ENCODE results near the gene CDK5RAP2.
"Not testable (repeated sequence)": the region's sequence is repeated elsewhere in the genome, so short reads cannot be mapped to it uniquely, and the experiment has no call there.

Gene CDK5RAP2

DNA sequence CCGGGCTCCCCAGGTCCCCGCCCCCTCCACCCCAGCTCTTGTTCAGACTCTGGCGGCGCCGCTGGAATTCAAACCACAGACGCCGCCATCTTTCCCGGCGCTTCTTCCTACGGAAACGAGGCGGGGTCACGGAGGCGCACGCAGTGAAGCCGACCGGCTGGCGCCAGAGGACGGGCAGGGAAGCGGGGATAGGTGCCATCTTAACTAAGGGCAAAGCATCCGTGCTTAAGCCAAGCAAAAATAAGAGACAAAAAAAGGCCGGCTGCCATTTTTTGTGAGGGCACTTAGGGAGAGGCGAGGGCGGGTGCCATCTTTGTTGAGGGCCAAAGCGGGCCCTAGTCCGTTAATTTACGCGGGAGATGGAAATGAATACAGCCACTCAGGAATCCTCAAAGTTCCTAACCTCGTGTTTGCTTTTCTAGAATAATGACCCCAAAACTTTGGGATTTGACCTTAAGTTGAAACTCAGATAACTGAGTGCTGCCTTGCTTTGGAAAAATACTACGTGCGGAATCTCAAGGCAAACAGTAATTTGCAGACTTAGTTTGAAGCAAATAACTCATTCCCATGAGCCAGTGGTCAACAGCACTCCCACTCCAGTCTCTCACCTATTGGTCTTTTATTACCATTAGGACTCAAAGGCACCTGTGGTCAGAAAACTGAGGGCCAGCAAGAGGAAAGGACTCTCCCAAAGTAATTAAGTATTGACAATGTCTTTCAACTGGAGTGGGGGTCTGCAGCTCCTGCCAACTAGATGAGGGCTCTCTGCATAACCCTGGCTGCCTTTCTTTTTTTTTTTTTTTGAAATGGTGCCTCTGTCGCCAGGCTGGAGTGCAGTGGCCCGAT, at the start of gene CDK5RAP2:
TSS of gene CDK5RAP2 (minus strand) at position 117 of the 846 bp plus-strand sequence. CDS start 189 bp downstream, outside the sequence.
- DNase-seq (ENCODE audit: low read depth in 2 of 2) = peak; percentile 84 to 89

DNA sequence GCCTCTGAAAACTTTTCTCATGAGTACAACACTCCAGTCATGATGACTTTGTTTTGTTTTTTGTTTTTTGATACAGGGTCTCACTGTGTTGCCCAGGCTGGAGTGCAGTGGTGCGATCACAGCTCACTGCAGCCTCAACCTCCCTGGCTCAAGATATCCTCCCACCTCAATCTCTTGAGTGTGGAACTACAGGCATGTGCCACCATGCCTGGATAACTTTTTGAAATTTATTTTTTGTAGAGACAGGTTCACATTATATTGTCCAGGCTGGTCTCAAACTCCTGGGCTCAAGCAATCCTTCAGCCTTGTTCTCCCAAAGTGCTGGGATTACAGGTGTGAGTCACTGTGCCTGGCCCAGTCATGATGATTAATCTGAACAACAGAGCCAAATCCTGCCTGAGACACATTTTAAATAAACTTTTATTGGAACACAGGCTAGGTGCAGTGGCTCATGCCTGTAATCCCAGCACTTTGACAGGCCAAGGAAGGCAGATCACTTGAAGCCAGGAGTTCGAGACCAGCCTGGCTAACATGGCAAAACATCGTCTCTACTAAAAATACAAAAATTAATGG, 49.0 kb upstream of the CDK5RAP2 start:
- not testable (repeated sequence) for DNase-seq (ENCODE audit: low read depth in 2 of 2)

DNA sequence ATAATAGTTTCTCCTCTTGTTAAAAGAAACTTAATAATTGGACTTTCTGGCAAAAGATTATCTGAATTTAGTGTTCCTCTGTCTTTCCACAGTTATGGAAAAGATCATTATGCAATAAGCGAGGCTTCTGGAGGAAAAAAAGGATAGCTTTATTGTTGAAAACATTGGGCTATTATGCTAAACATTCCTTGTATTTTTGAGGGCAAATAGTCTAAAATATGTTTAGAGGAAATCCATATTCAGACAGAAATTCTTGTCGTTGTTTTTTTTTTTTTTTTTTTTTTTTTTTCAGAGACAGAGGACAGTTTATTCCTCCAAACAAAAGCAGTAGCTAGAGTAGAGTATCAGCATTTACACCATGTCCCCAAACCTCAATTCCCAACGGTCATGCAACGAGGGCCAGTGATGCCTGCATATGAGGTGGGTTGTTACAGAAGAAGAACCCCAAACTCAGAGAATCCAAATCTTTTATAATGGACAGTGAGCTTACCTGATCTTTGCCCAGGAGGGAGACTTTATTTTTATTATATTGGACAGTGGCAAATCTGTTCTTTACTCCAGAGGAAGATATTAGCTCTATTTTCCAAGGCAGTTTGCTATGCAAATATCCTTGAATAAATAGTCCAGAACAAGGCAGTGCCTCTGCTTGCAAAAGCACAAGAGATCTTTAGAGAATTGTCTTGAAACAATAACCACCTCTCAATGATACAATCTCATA, 48.4 kb upstream of the CDK5RAP2 start:
- DNase-seq (ENCODE audit: low read depth in 2 of 2) = no peak

DNA sequence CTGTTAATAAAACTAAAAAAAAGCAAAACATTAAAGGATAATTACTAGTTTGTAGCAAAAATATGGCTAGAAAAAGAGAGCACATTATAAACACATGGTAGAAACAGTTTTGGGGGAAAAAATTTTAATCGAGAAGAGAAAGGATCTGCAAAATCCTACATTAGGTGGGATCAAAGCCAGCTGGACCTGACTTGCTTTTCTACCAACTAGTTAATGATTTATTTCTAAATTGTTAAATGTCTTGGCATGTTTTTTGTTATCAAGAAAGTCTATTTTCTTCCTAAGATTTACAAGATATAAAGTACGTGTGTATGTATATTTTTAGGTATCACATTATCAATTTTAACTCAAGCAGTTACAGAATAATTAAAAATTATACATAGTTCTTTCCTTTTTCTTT, 47.1 kb upstream of the CDK5RAP2 start:
- no peak for DNase-seq (ENCODE audit: low read depth in 2 of 2)

DNA sequence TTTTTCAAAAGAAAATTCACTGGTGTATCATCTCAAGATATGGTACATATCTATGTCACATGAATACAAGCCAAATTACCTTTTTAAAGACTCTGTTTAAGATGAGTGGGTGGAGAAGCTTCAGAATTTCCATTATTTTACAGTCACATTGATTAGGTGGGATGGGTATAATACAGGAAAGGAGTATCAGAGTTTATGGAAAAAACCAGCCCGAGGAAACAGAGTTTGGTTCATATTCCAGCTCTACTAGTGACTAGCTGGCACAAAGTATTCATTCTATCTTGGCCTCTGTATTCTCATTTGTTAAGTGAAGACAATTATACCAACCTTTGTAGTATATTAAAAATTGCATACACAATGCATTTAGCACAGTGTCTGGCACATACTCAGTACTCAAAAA, 46.5 kb upstream of the CDK5RAP2 start:
- no peak for DNase-seq (ENCODE audit: low read depth in 2 of 2)

DNA sequence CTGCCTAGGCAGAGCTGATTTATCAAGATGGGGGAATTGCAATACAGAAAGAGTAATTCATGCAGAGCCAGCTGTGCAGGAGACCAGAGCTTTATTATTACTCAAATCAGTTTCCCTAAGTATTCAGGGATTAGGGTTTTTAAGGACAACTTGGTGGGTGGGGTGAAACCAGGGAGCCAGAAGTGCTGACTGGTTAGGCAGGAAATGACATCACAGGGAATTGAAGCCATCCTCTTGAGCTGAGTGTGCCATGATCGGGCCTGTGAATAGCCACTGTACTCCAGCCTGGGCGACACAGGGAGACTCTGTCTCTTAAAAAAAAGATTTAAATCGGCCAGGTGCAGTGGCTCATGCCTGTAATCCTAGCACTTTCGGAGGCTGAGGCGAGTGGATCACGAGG, 45.3 kb upstream of the CDK5RAP2 start:
- DNase-seq (ENCODE audit: low read depth in 2 of 2) = no peak

DNA sequence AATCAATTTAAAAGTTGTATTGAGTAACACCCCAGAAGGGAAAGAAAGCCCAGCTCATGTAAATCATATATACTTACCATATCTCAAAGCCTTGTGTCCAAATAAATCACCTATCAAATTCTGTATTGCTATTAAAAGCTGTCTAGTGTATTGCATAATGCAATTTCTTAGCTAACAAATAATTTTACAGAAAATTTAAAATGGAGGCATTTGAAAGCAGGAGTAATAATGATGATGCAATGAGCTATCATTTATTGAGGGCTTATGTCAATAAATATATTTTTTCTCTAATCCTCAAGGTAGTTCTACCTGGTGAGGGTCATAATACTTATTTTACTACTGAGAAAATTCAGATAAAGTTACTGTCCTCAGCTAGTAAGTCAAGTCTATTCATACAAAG, 42.8 kb upstream of the CDK5RAP2 start:
- no peak for DNase-seq (ENCODE audit: low read depth in 2 of 2)

DNA sequence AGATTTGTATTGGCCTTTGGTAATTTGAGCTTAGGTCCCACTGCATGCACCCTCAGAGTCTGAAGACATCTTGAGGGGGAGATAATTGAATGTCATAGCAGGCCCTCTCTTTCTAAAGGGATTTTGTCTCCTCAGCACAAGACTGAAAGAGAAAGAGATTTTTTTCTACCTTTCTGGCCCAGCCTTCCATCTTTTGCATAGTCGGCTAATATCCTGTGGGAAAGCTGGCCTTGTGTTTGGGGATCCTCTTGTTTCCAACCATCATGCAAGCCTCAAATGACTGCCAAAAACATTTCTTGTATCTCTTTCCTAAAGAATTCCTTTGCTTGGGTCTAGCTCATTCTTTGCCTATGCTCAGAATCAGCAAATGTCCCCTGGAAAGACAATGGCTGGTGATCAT, 42.0 kb upstream of the CDK5RAP2 start:
- DNase-seq (ENCODE audit: low read depth in 2 of 2) = no peak

DNA sequence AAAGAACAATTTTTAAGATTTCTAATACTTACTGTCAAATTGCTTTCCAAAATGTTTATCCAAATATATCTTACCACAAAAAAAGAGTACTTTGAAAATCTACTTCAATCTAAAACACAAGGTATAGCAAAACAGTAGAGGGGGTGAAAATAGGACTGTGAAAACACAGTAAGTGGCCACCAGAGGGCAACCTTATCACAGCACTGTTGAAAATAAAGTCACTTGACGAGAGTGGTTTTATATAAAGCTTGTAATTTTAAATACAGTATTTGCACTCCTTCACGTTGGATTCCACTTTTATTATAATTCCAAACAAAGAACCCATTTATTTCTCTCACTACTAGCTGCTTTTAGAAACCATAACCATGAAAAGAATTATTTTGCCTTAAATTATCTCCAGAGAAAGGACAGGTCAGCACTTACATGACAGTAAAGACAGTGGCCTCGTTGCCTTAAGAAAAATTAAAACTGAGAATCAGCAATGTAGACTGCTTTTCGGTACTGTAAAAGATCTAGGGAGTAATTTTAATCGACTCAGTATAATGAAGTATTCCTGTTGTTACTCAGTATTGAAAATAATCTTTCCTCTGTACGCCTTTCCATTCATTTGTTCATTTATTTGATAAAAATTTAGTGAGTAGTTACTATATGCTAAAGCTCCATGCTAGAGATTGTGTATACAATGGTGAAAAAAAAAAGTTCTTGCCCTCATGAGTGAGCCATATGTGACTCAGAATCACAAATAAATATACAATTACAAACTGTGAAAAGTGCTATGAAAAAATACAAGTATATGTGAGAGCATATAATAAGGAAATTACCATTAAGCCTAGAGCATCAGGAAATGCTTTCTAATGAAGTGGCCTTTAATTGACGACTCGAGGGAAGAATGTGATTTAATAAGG, 40.0 kb upstream of the CDK5RAP2 start:
- DNase-seq (ENCODE audit: low read depth in 2 of 2) = peak; percentile 27 to 49

DNA sequence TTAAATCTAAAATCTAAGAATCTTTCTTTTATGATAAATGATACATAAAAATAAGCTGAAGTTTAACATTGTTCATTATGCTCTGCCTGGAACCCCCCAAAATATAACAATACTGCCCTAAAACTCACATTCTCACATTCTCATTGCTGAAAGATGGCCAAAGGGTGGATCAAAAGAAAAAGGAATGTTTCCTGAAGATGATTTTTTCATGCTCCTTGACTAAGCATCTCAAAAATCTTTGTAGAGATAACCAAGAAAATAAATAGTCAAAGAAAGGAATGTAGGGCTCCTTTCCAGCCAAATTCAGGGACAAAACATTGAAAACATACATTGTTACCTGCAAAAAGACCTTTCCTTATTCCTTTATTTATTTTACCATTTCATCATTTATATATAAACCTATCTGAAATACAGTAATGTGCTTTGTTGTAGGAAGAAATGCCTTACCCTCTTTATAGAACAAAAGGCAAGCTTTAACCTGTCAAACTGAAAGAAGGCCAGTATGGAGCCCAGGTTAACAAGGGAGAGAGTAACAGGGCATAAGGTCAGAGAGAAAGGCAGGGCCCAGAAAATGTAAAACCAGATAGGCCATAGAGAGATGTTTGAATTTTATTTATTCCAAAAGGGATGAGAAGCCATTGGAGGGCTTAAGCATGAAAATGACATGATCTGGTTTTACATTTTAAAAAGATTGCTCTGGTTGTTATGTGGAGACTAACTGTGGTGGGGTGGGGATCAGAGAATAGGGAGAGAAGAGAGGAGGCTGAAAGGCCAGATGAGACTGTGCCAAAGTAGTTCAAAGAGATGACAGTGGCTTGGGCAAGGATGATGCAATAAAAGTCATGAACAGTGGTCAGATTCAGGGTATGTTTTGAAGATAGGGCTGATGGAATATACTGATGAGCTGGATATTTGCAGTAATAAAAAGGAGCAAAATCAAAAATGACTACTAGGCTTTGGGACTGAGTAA, 37.3 kb upstream of the CDK5RAP2 start:
- no peak for DNase-seq (ENCODE audit: low read depth in 2 of 2)

DNA sequence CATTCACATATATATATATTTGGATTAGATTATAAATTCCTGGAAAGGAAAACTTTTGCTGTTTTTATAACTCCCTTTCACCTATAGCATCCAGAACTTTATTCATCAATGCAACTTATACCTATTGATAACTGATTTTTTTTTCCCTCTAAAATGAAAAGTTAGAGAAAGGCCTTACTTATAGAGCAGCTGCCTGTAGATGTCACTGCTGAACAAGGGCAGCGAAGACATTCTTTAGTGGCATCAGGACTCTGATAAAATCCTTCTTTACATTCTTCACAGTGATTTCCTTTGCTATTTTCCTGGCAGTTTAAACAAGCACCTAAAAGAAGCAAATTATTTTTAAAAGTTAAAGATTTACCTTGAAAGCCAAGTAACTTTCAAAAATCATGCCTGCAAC, 32.3 kb upstream of the CDK5RAP2 start:
- no peak for DNase-seq (ENCODE audit: low read depth in 2 of 2)

DNA sequence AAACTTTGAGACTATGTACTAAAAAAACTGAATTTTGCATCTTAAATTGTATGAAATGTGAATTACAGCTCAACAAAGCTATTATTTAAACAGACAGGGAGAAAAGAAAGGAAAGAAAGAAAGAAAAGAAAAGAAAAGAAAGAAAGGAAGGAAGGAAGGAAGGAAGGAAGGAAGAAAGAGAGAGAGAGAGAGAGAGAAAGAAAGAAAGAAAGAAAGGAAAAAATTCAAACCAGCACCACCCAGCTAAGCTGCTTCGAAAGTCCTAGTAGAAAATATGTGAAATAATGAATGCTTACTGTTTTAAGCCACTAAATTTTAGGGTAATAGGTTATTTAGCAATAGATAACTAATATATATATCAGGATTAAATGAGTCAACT, 31.7 kb upstream of the CDK5RAP2 start:
- DNase-seq (ENCODE audit: low read depth in 2 of 2) = no peak

DNA sequence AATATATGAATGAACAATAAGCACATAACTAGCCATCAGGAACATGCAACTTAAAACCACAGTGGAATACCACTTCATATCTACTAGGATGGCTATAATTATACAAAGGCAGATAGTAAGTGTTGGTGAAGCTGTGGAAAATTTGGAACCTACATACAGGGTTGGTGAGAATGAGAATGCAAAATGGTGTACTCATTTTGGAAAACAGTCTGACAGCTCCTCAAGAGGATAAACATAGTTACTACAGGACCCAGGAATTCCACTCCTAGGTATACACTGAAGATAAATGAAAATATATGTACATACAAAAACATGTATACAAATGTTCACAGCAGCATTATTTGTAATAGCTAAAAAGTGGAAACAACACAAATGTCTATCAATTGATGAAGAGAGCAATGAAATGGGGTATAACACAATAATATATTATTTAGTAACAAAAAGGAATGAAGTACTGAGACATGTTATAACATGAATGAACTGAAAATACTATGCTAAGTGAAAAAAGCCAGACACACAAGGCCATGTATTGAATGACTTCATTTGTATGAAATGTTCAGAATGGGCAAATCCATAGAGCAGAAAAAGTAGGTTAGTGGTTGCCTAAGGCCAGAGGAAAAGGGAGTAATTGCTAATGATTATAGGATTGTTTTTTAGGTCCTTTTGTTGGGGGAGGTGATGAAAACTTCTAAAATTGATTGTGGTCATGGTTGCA, 31.2 kb upstream of the CDK5RAP2 start:
- no peak for DNase-seq (ENCODE audit: low read depth in 2 of 2)

DNA sequence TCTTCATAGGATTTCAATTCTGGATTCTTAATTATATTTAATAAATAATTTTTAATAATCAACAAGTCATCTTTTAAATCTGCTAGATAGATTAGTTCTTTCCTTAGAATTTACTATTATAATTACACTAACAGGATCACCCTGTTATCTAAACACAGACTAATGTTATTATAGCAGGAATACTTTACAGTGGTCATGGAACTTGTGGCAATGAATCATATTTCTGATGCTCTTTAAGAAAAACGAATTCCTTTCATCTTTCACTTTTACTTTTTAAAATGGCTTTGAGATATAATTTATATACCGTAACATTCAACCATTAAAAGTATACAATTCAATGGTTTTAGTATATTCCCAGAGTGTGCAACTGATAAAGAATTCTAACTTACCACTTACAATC, 29.7 kb upstream of the CDK5RAP2 start:
- DNase-seq (ENCODE audit: low read depth in 2 of 2) = no peak

DNA sequence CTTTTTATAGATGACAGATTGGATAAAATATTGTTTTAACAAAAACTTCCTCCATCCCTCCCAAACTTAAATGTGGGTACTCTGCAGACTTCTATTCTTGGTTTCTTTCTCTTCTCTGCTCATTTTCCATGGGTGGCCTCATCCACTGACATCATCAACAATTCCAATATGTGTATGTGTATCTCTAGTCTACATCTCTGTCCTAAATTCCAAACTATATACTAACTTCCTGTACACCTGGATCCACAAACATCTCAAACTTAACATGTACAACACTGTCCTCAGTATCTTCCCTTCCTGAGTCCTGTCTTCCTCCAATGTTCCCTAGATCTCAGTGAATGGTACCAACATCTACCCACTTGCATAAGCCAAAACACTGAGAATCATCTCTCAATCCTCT, 28.5 kb upstream of the CDK5RAP2 start:
- no peak for DNase-seq (ENCODE audit: low read depth in 2 of 2)

DNA sequence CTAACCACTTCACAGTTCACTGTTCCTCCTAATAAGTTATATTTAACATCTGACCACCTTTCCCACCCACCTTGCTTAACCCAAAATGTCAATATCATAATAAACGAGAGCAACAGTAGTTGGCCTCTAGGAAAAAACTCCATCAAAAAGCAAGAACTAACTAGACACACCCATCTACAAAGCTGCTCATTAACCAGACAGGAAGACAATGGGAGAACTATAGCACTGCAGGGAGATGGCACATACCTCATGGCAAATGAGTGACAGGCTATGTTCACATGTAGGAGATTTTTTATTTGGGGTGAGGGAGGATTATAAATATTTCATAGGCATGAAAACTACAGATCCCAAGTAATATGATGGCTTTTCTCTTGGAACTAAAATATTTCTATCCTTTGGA, 23.6 kb upstream of the CDK5RAP2 start:
- no peak for DNase-seq (ENCODE audit: low read depth in 2 of 2)

DNA sequence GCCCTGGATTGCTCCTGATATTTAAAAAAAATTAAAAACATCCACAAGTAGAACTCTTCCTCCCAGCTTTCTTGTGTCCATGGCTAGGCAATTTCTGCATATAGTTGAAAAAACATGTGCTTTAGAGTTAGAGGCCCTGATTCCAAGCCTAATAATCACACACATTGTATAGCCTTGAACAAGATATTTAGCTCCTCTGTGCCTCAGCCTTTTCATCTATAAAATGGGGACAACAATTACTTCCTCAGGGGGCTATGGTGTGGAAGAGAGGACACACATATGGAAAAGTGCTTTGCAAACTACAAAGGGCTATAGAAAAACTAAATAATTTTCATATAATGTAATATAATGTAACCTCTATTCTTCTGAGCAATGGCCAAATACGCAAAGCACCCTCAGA, 23.0 kb upstream of the CDK5RAP2 start:
- DNase-seq (ENCODE audit: low read depth in 2 of 2) = no peak

DNA sequence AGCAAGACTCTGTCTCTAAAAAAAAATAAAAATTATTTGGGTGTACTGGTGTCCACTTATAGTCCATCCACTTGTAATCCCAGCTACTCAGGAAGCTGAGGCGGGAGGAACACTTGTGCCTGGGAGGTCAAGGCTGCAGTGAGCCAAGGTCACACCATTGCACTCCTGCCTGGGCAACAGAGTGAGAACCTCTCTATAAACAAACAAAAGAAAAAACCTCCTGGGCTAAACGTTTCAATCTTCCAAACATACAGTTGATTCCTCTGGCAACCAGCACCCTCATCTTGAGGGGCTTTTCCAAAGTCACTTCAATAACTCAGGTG, 13.9 kb upstream of the CDK5RAP2 start:
- DNase-seq (ENCODE audit: low read depth in 2 of 2) = no peak

DNA sequence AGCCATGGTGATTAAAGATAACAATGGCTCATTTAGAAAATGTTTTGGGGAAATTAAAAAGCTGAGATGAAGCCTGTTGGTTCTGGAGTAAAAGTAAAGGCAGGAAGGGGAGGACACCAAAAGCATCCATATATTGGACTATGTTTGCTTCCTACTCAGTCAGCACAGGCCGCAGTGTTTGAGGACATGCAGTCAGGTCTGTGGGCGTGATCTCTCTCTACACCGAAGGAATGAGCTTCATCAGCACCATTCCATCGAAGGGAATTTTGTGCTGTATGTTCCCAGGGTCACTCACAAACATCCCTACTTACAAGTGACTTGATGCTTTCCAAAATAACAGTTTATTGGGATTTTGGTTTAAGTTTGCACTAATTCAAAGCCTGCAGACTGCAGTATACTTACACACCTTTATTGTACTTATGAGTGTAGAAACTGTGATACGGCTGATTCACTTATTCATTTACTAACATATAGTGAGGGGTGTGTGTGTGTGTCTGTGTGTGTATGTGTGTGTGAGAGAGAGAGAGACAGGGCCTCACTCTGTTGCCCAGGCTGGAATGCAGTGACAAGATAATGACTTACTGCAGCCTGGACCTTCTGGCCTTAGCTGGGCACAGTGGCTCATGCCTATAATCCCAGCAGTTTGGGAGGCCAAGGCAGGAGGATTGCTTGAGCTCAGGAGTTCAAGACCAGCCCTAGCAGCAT, 13.4 kb upstream of the CDK5RAP2 start:
- no peak for DNase-seq (ENCODE audit: low read depth in 2 of 2)

DNA sequence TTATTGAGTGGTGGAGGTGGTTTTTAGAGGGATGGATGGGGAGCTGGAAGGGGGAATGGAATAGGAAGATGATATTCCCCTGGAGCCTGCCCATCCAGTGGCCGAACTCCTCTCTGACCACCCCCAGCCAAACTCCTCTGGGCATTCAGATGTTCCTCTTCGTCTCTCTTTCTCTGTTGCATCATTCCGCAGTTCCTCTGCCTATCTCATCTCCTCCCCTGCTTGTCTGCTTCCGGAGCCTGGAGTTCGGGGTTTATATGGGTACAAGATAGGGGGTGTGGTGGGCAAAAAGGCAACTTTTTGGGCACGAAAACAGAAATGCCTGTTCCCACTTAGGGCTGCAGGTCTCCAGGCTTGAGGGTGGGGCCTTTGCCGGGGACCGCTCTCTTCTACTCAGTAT, 12.2 kb upstream of the CDK5RAP2 start:
- DNase-seq (ENCODE audit: low read depth in 2 of 2) = no peak

Data from stimulated activated CD4-positive, alpha-beta T cell treated with anti-CD3 and anti-CD28 coated beads, Interleukin-4, amount 100 ng/mL, for 48 hours (primary cell).